Measurements from ENCODE around the gene PDIK1L.

GRCh38 chr1:26164861-26165842 lies 53.5 kb downstream of the PDIK1L start:
- TF ChIP-seq CTCF (IDR thresholded peaks at IDR 0.05; ENCODE audit: poor library complexity) (no peak), EZH2phosphoT487 (IDR thresholded peaks at IDR 0.05; ENCODE audit: low read depth, severe bottlenecking, unreplicated experiment) (no peak)
